Lower leg skin (tissue), 3 donors: ENCODE measurements around the gene ACSL1.

Experiments
- POLR2A ChIP-seq, 2 donors: fragments of 450-650 bp; IDR thresholded peaks; one replicate each; pipeline ENCODE4 v1.6.1; 2016 to 2017; ENCODE audit warnings: antibody characterized with exemption in 2 of 2, mild to moderate bottlenecking in 1 of 2, moderate library complexity in 1 of 2
- TF ChIP-seq, protein P1 (sequence below), 3 donors: fragments of 450-650 bp; IDR thresholded peaks; one replicate each; pipeline ENCODE4 v1.5.1; 2016; ENCODE audit warnings: antibody characterized with exemption in 3 of 3, mild to moderate bottlenecking in 3 of 3, moderate library complexity in 2 of 3

DNA sequence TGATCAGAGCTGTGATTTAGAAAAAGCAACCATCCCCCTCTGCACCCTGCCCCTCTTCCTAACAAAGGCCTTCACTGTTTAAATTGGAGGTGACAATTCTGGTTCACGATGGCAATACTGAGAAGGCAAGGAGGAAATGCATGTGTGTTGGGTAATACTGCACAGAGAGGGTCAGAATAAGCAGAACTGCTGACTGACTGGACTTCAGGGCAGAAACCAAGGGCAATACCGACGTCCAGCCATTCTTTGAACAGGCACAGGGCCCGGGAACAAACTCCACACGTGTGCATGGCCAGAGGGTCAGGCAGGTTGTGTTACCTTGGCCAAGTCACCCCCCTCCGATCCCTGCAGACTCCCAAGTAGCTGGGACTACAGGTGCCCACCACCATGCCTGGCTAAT is 6.0 kb downstream of the ACSL1 start:
- TF ChIP-seq, protein P1, sequence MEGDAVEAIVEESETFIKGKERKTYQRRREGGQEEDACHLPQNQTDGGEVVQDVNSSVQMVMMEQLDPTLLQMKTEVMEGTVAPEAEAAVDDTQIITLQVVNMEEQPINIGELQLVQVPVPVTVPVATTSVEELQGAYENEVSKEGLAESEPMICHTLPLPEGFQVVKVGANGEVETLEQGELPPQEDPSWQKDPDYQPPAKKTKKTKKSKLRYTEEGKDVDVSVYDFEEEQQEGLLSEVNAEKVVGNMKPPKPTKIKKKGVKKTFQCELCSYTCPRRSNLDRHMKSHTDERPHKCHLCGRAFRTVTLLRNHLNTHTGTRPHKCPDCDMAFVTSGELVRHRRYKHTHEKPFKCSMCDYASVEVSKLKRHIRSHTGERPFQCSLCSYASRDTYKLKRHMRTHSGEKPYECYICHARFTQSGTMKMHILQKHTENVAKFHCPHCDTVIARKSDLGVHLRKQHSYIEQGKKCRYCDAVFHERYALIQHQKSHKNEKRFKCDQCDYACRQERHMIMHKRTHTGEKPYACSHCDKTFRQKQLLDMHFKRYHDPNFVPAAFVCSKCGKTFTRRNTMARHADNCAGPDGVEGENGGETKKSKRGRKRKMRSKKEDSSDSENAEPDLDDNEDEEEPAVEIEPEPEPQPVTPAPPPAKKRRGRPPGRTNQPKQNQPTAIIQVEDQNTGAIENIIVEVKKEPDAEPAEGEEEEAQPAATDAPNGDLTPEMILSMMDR (IDR thresholded peaks at IDR 0.05), result no peak
- TF ChIP-seq POLR2A (IDR thresholded peaks at IDR 0.05), result no peak
